Stimulated activated CD8-positive, alpha-beta memory T cell treated with anti-CD3 and anti-CD28 coated beads, Interleukin-7, amount 100 ng/mL, for 48 hours (primary cell): Measurements from ENCODE around the gene PDGFD.

Source experiments
- DNase-seq, 2 donors: peaks; one replicate each; pipeline ENCODE4 v3.0.0-alpha.2; 2020; ENCODE audit warnings: low read depth in 1 of 2; ENCODE audit errors: extremely low read depth in 1 of 2

Gene PDGFD

GRCh38 chr11:104005234-104005855, 158.6 kb downstream of the PDGFD start:
- no peak for DNase-seq

- DNase-seq = no peak
Observed at GRCh38 chr11:104003491-104003890, 160.5 kb downstream of the PDGFD start.

- no peak for DNase-seq
Observed at GRCh38 chr11:104001561-104002056, 162.3 kb downstream of the PDGFD start.

GRCh38 chr11:104000798-104001197, 163.1 kb downstream of the PDGFD start:
- DNase-seq = no peak

- no peak for DNase-seq
Observed at GRCh38 chr11:103998826-103999508, 165.0 kb downstream of the PDGFD start.

- DNase-seq = no peak
Observed at GRCh38 chr11:103997082-103997481, 166.9 kb downstream of the PDGFD start.

GRCh38 chr11:103995896-103996295, 168.1 kb downstream of the PDGFD start:
- no peak for DNase-seq

GRCh38 chr11:103994518-103994917, 169.4 kb downstream of the PDGFD start:
- no peak for DNase-seq

GRCh38 chr11:103994094-103994493, 169.9 kb downstream of the PDGFD start:
- no peak for DNase-seq

- DNase-seq = no peak
Observed at GRCh38 chr11:103993507-103993906, 170.4 kb downstream of the PDGFD start.

GRCh38 chr11:103988595-103988969, 175.4 kb downstream of the PDGFD start:
- DNase-seq = no peak

GRCh38 chr11:103987629-103988594, 176.0 kb downstream of the PDGFD start:
- no peak for DNase-seq

GRCh38 chr11:103985041-103985440, 178.9 kb downstream of the PDGFD start:
- no peak for DNase-seq

GRCh38 chr11:103980108-103980507, 183.8 kb downstream of the PDGFD start:
- no peak for DNase-seq

- DNase-seq = no peak
Observed at GRCh38 chr11:103978616-103979595, 185.0 kb downstream of the PDGFD start.

GRCh38 chr11:103972013-103972412, 191.9 kb downstream of the PDGFD start:
- no peak for DNase-seq

GRCh38 chr11:103970701-103971249, 193.2 kb downstream of the PDGFD start:
- no peak for DNase-seq

- DNase-seq = no peak
Observed at GRCh38 chr11:103968685-103969084, 195.3 kb downstream of the PDGFD start.

- DNase-seq = no peak
Observed at GRCh38 chr11:103967985-103968384, 196.0 kb downstream of the PDGFD start.

GRCh38 chr11:103964390-103964789, 199.6 kb downstream of the PDGFD start:
- DNase-seq = no peak
